Central memory CD8-positive, alpha-beta T cell (primary cell): Measurements from ENCODE around the gene GAREM2.
A peak's percentile ranks its signal among the peaks of the same experiment; 100 is the strongest.

Experiments used
- ATAC-seq: fragments of 150-1000 bp; cut with Tn5 transposase; replicated peaks from 2 replicates; pipeline ENCODE4 v1.10.0; 2022; ENCODE audit warnings: mild to moderate bottlenecking, moderate FRiP score, moderate number of reproducible peaks; ENCODE audit not compliant: poor library complexity, severe bottlenecking; ENCODE audit errors: extremely low read depth
- DNase-seq, 2 donors: peaks; one replicate each; pipeline ENCODE4 v3.0.0; 2021; ENCODE audit warnings: low spot score in 2 of 2
- H3K27ac Mint-ChIP-seq: one replicate; pipeline ENCODE4 v1.8.0; 2022; ENCODE audit warnings: low read depth, mild to moderate bottlenecking, moderate library complexity, mixed read lengths
- H3K27me3 Mint-ChIP-seq: one replicate; pipeline ENCODE4 v1.8.0; 2022; ENCODE audit warnings: mixed read lengths
- H3K36me3 Mint-ChIP-seq: one replicate; pipeline ENCODE4 v1.8.0; 2022; ENCODE audit warnings: mild to moderate bottlenecking, moderate library complexity, mixed read lengths; ENCODE audit not compliant: insufficient read depth
- H3K4me1 Mint-ChIP-seq: one replicate; pipeline ENCODE4 v1.8.0; 2022; ENCODE audit warnings: mixed read lengths
- H3K4me3 Mint-ChIP-seq: one replicate; pipeline ENCODE4 v1.8.0; 2022; ENCODE audit warnings: mild to moderate bottlenecking, moderate library complexity, mixed read lengths
- H3K9me3 Mint-ChIP-seq: one replicate; pipeline ENCODE4 v1.8.0; 2022; ENCODE audit warnings: mixed read lengths

Gene GAREM2

GRCh38 chr2:26172871-26173775 lies at the start of gene GAREM2:
GAREM2 (plus strand) TSS chr2:26173088; CDS start chr2:26173221, 133 bp downstream.
- no peak for DNase-seq
- Mint-ChIP-seq H3K27me3 (peaks cover 52% of the 10 kb centered on the region), H3K9me3 (no peaks in the 10 kb centered on the region), H3K4me1 (peaks cover 19% of the 10 kb centered on the region), H3K27ac (peak within 1 kb of the TSS; percentile 85), H3K4me3 (peak within 1 kb of the TSS; percentile 83), H3K36me3 (peaks cover 4% of the 10 kb centered on the region)
- ATAC-seq: no peak

- ATAC-seq (no peak), DNase-seq (no peak)
- Mint-ChIP-seq H3K36me3 (peaks cover 7% of the 10 kb centered on the region), H3K4me3 (no peak overlapping the region), H3K9me3 (no peaks in the 10 kb centered on the region), H3K27ac (no peak overlapping the region), H3K27me3 (no peaks in the 10 kb centered on the region), H3K4me1 (peaks cover 33% of the 10 kb centered on the region)
These were observed 49.5 kb upstream of the GAREM2 start for GRCh38 chr2:26123426-26123825.

- ATAC-seq: no peak
These were observed 46.8 kb upstream of the GAREM2 start for GRCh38 chr2:26126074-26126473.

GRCh38 chr2:26128176-26128575 lies 44.7 kb upstream of the GAREM2 start:
- no peaks in the 10 kb centered on the region for H3K27me3 Mint-ChIP-seq

More at GRCh38 chr2:26126074-26126473, 46.8 kb upstream of the GAREM2 start:
- H3K4me3 Mint-ChIP-seq: no peak overlapping the region
- no peaks in the 10 kb centered on the region for H3K27me3 Mint-ChIP-seq
- H3K9me3 Mint-ChIP-seq: no peaks in the 10 kb centered on the region
- no peak overlapping the region for H3K27ac Mint-ChIP-seq
- peaks cover 42% of the 10 kb centered on the region for H3K4me1 Mint-ChIP-seq
- no peak for DNase-seq
- peaks cover 20% of the 10 kb centered on the region for H3K36me3 Mint-ChIP-seq

GRCh38 chr2:26130763-26131162 lies 42.1 kb upstream of the GAREM2 start:
- ATAC-seq (no peak), DNase-seq (no peak)
- peak overlapping the region; percentile 93 for H3K27ac Mint-ChIP-seq
- H3K36me3 Mint-ChIP-seq: peaks cover 41% of the 10 kb centered on the region
- no peak overlapping the region for H3K4me3 Mint-ChIP-seq
- H3K9me3 Mint-ChIP-seq: no peaks in the 10 kb centered on the region
- H3K27me3 Mint-ChIP-seq: no peaks in the 10 kb centered on the region
- peaks cover 15% of the 10 kb centered on the region for H3K4me1 Mint-ChIP-seq

More at GRCh38 chr2:26128176-26128575, 44.7 kb upstream of the GAREM2 start:
- Mint-ChIP-seq H3K4me3 (no peak overlapping the region), H3K36me3 (peaks cover 26% of the 10 kb centered on the region), H3K4me1 (peaks cover 27% of the 10 kb centered on the region), H3K9me3 (no peaks in the 10 kb centered on the region), H3K27ac (no peak overlapping the region)
- ATAC-seq: no peak
- DNase-seq: no peak

- H3K36me3 Mint-ChIP-seq: peaks cover 27% of the 10 kb centered on the region
These were observed 36.4 kb upstream of the GAREM2 start for GRCh38 chr2:26136451-26136850.

GRCh38 chr2:26139269-26140183 lies 33.4 kb upstream of the GAREM2 start:
- peaks cover 15% of the 10 kb centered on the region for H3K36me3 Mint-ChIP-seq
- no peak overlapping the region for H3K27ac Mint-ChIP-seq
- no peaks in the 10 kb centered on the region for H3K9me3 Mint-ChIP-seq
- DNase-seq: no peak
- no peaks in the 10 kb centered on the region for H3K27me3 Mint-ChIP-seq
- H3K4me3 Mint-ChIP-seq: no peak overlapping the region
- no peak for ATAC-seq
- peaks cover 5% of the 10 kb centered on the region for H3K4me1 Mint-ChIP-seq

More at GRCh38 chr2:26136451-26136850, 36.4 kb upstream of the GAREM2 start:
- H3K27me3 Mint-ChIP-seq: no peaks in the 10 kb centered on the region
- H3K9me3 Mint-ChIP-seq: no peaks in the 10 kb centered on the region
- H3K27ac Mint-ChIP-seq: no peak overlapping the region
- peaks cover 5% of the 10 kb centered on the region for H3K4me1 Mint-ChIP-seq
- ATAC-seq: no peak
- no peak for DNase-seq
- H3K4me3 Mint-ChIP-seq: no peak overlapping the region

GRCh38 chr2:26141145-26141769 lies 31.6 kb upstream of the GAREM2 start:
- DNase-seq: no peak
- no peaks in the 10 kb centered on the region for H3K27me3 Mint-ChIP-seq
- no peaks in the 10 kb centered on the region for H3K9me3 Mint-ChIP-seq
- H3K4me3 Mint-ChIP-seq: no peak overlapping the region
- peaks cover 6% of the 10 kb centered on the region for H3K36me3 Mint-ChIP-seq
- ATAC-seq: no peak
- no peaks in the 10 kb centered on the region for H3K4me1 Mint-ChIP-seq
- no peak overlapping the region for H3K27ac Mint-ChIP-seq

GRCh38 chr2:26144031-26144430 lies 28.9 kb upstream of the GAREM2 start:
- peaks cover 3% of the 10 kb centered on the region for H3K36me3 Mint-ChIP-seq
- no peaks in the 10 kb centered on the region for H3K9me3 Mint-ChIP-seq
- no peaks in the 10 kb centered on the region for H3K4me1 Mint-ChIP-seq
- DNase-seq: no peak
- ATAC-seq: no peak
- H3K4me3 Mint-ChIP-seq: no peak overlapping the region
- no peak overlapping the region for H3K27ac Mint-ChIP-seq
- H3K27me3 Mint-ChIP-seq: peaks cover 20% of the 10 kb centered on the region

GRCh38 chr2:26144953-26145680 lies 27.8 kb upstream of the GAREM2 start:
- peaks cover 6% of the 10 kb centered on the region for H3K36me3 Mint-ChIP-seq
- H3K9me3 Mint-ChIP-seq: no peaks in the 10 kb centered on the region
- peaks cover 31% of the 10 kb centered on the region for H3K27me3 Mint-ChIP-seq
- DNase-seq: peak; percentile 35 to 41
- H3K27ac Mint-ChIP-seq: no peak overlapping the region
- no peaks in the 10 kb centered on the region for H3K4me1 Mint-ChIP-seq
- no peak overlapping the region for H3K4me3 Mint-ChIP-seq
- ATAC-seq: peak; percentile 32

- Mint-ChIP-seq H3K4me1 (no peaks in the 10 kb centered on the region), H3K27me3 (peaks cover 56% of the 10 kb centered on the region), H3K9me3 (no peaks in the 10 kb centered on the region), H3K36me3 (peaks cover 2% of the 10 kb centered on the region), H3K27ac (no peak overlapping the region), H3K4me3 (no peak overlapping the region)
- DNase-seq (no peak), ATAC-seq (no peak)
These were observed 24.4 kb upstream of the GAREM2 start for GRCh38 chr2:26148501-26148900.

GRCh38 chr2:26150243-26150642 lies 22.6 kb upstream of the GAREM2 start:
- DNase-seq: no peak

More at GRCh38 chr2:26150243-26150642, 22.6 kb upstream of the GAREM2 start:
- no peaks in the 10 kb centered on the region for H3K9me3 Mint-ChIP-seq
- H3K36me3 Mint-ChIP-seq: peaks cover 2% of the 10 kb centered on the region
- no peak overlapping the region for H3K4me3 Mint-ChIP-seq
- no peak overlapping the region for H3K27ac Mint-ChIP-seq
- ATAC-seq: no peak
- peaks cover 56% of the 10 kb centered on the region for H3K27me3 Mint-ChIP-seq
- H3K4me1 Mint-ChIP-seq: no peaks in the 10 kb centered on the region
